Immature natural killer cell (primary cell): ENCODE measurements around the gene HSFX4. TPM values are rescaled to one million over a fixed set of nuclear protein-coding genes. Genes with fewer than 3 reads are reported as not detected.

Experiments
- polyA plus RNA-seq, 3 donors: library from polyadenylated mRNA; unstranded; fragments of 300-500 nt; fragmentation: Illumina TruSeq; gene quantifications; one replicate each; pipeline ENCODE4 v1.2.3, GENCODE V29; 2021

Gene HSFX4
- polyA plus RNA-seq, 3 donors from 2014 or later: not detected

Other genes with a start within 250 kb of the HSFX4 start
- not detected for gene MAGEA11, start 217.5 kb upstream of the HSFX4 start, polyA plus RNA-seq
- under 1 TPM in 1 of 3 donors, not detected in 2; 0.26 TPM for gene HSFX1, start 155.5 kb upstream of the HSFX4 start, polyA plus RNA-seq
- gene MAGEA9, start 147.6 kb upstream of the HSFX4 start, polyA plus RNA-seq: not detected
- not detected for gene MAGEA8, start 48.4 kb upstream of the HSFX4 start, polyA plus RNA-seq
- 10 to 100 TPM; 38.6 to 65.1 (median 51.5) TPM for gene EOLA2, start 8.9 kb downstream of the HSFX4 start, polyA plus RNA-seq